Stimulated activated CD8-positive, alpha-beta memory T cell treated with anti-CD3 and anti-CD28 coated beads, Interleukin-4, amount 100 ng/mL, for 48 hours (primary cell): ENCODE results near the gene SHKBP1.
A peak's percentile ranks its signal among the peaks of the same experiment; 100 is the strongest.
"Not testable (repeated sequence)": the region's sequence is repeated elsewhere in the genome, so short reads cannot be mapped to it uniquely, and the experiment has no call there.

ENCODE experiments used
- DNase-seq: peaks from one replicate; pipeline ENCODE4 v3.0.0-alpha.2; 2020

SHKBP1 gene

GRCh38 chr19:40576585-40577451, at the start of gene SHKBP1:
Gene SHKBP1 (plus strand): TSS chr19:40576873. CDS start chr19:40576900, 27 bp downstream.
- DNase-seq = peak; percentile 96

GRCh38 chr19:40528078-40528477, 48.6 kb upstream of the SHKBP1 start:
- no peak for DNase-seq

- DNase-seq = no peak
These were observed 48.1 kb upstream of the SHKBP1 start for GRCh38 chr19:40528533-40529092.

- peak; percentile 95 for DNase-seq
These were observed 47.3 kb upstream of the SHKBP1 start for GRCh38 chr19:40529093-40529954.

GRCh38 chr19:40530091-40530901, 46.4 kb upstream of the SHKBP1 start:
- DNase-seq = peak; percentile 35

- no peak for DNase-seq
These were observed 43.2 kb upstream of the SHKBP1 start for GRCh38 chr19:40533508-40533907.

- DNase-seq = no peak
These were observed 42.5 kb upstream of the SHKBP1 start for GRCh38 chr19:40534148-40534547.

GRCh38 chr19:40539070-40539469, 37.6 kb upstream of the SHKBP1 start:
- DNase-seq = no peak

- no peak for DNase-seq
These were observed 34.3 kb upstream of the SHKBP1 start for GRCh38 chr19:40542202-40542859.

- no peak for DNase-seq
These were observed 33.6 kb upstream of the SHKBP1 start for GRCh38 chr19:40543029-40543597.

- not testable (repeated sequence) for DNase-seq
These were observed 30.4 kb upstream of the SHKBP1 start for GRCh38 chr19:40546153-40546841.

GRCh38 chr19:40547190-40547589, 29.5 kb upstream of the SHKBP1 start:
- not testable (repeated sequence) for DNase-seq

GRCh38 chr19:40547836-40548235, 28.8 kb upstream of the SHKBP1 start:
- no peak for DNase-seq

- DNase-seq = peak; percentile 86
These were observed 27.5 kb upstream of the SHKBP1 start for GRCh38 chr19:40549007-40549708.

- DNase-seq = no peak
These were observed 25.7 kb upstream of the SHKBP1 start for GRCh38 chr19:40550951-40551350.

GRCh38 chr19:40552848-40553247, 23.8 kb upstream of the SHKBP1 start:
- no peak for DNase-seq

- no peak for DNase-seq
These were observed 22.5 kb upstream of the SHKBP1 start for GRCh38 chr19:40553885-40554857.

GRCh38 chr19:40555978-40556689, 20.5 kb upstream of the SHKBP1 start:
- no peak for DNase-seq
